ENCODE measurements around the gene JMJD7.

The JMJD7 gene

GRCh38 chr15:41822957-41823356 is 4.9 kb upstream of the JMJD7 start:
- no peak for DNase-seq

GRCh38 chr15:41823502-41823901 is 4.4 kb upstream of the JMJD7 start:
- DNase-seq, result no peak

GRCh38 chr15:41824062-41824745 is 3.7 kb upstream of the JMJD7 start:
- DNase-seq, result no peak

- DNase-seq, result no peak
Measured at GRCh38 chr15:41825145-41825544, 2.7 kb upstream of the JMJD7 start.

GRCh38 chr15:41825572-41826535 is 2.0 kb upstream of the JMJD7 start:
- no peak for DNase-seq

- DNase-seq, result peak; percentile 16
Measured at GRCh38 chr15:41827290-41827879, 507 bp upstream of the JMJD7 start.

- no peak for DNase-seq
Measured at GRCh38 chr15:41828807-41829141, 882 bp downstream of the JMJD7 start.

GRCh38 chr15:41829959-41830646 is 2.2 kb downstream of the JMJD7 start:
- DNase-seq, result no peak

GRCh38 chr15:41831291-41831690 is 3.4 kb downstream of the JMJD7 start:
- peak; percentile 83 for DNase-seq

GRCh38 chr15:41832208-41832607 is 4.3 kb downstream of the JMJD7 start:
- DNase-seq, result no peak

GRCh38 chr15:41832875-41833274 is 5.0 kb downstream of the JMJD7 start:
- DNase-seq, result peak; percentile 17

GRCh38 chr15:41834096-41834495 is 6.2 kb downstream of the JMJD7 start:
- DNase-seq, result no peak

- no peak for DNase-seq
Measured at GRCh38 chr15:41836073-41836472, 8.2 kb downstream of the JMJD7 start.

- DNase-seq, result no peak
Measured at GRCh38 chr15:41836713-41837454, 9.0 kb downstream of the JMJD7 start.

- DNase-seq, result no peak
Measured at GRCh38 chr15:41838400-41838897, 10.6 kb downstream of the JMJD7 start, which contains the start of gene PLA2G4B. PLA2G4B (plus strand) TSS chr15:41838847; CDS start chr15:41838914, 67 bp downstream.

- DNase-seq, result no peak
Measured at GRCh38 chr15:41839781-41840491, 12.0 kb downstream of the JMJD7 start.

GRCh38 chr15:41840673-41841072 is 12.8 kb downstream of the JMJD7 start:
- no peak for DNase-seq

GRCh38 chr15:41841131-41841530 is 13.2 kb downstream of the JMJD7 start:
- no peak for DNase-seq

GRCh38 chr15:41842229-41842628 is 14.3 kb downstream of the JMJD7 start:
- no peak for DNase-seq

GRCh38 chr15:41843571-41843970 is 15.7 kb downstream of the JMJD7 start:
- DNase-seq, result no peak

GRCh38 chr15:41844814-41845213 is 16.9 kb downstream of the JMJD7 start:
- no peak for DNase-seq

Measured in activated CD4-positive, alpha-beta T cell treated with anti-CD3 and anti-CD28 coated beads, Interleukin-10, Interleukin-2, amounts not matched to agents 100 ng/mL and 50 ng/mL, durations not matched to agents 16 hours and 8 hours (primary cell).